Adipocyte (in vitro differentiated cells): ENCODE results near the gene PTPN6.

ENCODE experiments used
- DNase-seq: peaks from one replicate; pipeline ENCODE4 v3.0.0-alpha.2; 2015; ENCODE audit warnings: low read depth
- H3K27me3 ChIP-seq: replicated peaks from 2 replicates; pipeline ENCODE4 v1.7.0; 2013; ENCODE audit warnings: mild to moderate bottlenecking, low read length, moderate library complexity; ENCODE audit not compliant: control insufficient read depth, insufficient read depth
- H3K36me3 ChIP-seq: 2 replicates; pipeline ENCODE4 v1.7.0; 2013; ENCODE audit warnings: low read length, mild to moderate bottlenecking, moderate library complexity; ENCODE audit not compliant: control insufficient read depth, insufficient read depth, severe bottlenecking
- H3K4me1 ChIP-seq: 2 replicates; pipeline ENCODE4 v1.7.0; 2013; ENCODE audit warnings: mild to moderate bottlenecking, low read length, moderate library complexity; ENCODE audit not compliant: control insufficient read depth, insufficient read depth
- H3K4me3 ChIP-seq: 2 replicates; pipeline ENCODE4 v1.7.0; 2013; ENCODE audit warnings: mild to moderate bottlenecking, low read length, moderate library complexity
- H3K9ac ChIP-seq: 2 replicates; pipeline ENCODE4 v1.7.0; 2013; ENCODE audit warnings: mild to moderate bottlenecking, low read length, moderate library complexity
- H3K9me3 ChIP-seq: 2 replicates; pipeline ENCODE4 v1.7.0; 2013; ENCODE audit warnings: mild to moderate bottlenecking, low read length, moderate library complexity; ENCODE audit not compliant: control insufficient read depth

PTPN6 gene

DNA sequence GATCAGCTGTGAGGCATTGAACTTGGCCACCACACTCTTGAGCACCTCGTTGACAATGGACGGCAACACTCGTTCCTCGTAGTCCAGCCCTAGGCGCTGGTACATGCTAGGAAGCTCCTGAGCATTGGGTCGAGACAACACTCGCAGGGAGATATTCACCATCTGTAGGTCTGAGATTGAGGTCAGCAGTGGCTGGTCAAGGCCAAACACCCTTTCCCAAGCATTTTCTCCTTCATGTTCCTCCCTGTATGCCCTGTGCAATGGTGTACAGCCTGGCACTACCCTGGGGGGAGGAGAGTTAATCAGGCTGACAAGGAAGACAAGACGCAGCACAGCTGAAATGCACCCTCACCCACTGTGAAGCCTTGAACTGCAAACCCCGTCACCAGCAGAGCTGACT lies 17.3 kb downstream of the PTPN6 start:
- H3K36me3 ChIP-seq: peaks cover 45% of the 10 kb centered on the region
- H3K4me3 ChIP-seq: peak overlapping the region; percentile 95

DNA sequence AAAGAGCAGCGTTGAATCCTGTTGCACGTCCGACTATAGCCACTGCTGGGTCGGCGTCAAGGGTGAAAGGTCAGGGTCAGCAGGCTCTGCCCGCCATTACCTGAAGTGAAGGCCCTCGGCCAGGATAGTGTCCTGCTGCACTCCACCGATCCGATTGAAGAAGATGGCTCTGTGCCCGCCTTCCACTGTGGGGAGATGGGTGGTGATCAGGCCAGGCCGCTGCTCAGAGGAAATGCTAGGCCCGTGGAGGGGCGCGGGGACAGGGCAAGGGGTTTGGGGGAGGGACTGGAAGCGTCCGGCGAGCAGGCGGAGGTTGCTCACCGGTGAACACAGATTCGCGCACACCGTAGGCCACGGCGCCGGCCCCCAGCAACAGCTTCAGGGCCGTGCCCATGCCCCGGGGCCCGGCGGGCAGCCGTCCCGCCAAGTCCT lies 19.0 kb downstream of the PTPN6 start:
- Histone ChIP-seq H3K27me3 (no peaks in the 10 kb centered on the region), H3K9me3 (no peaks in the 10 kb centered on the region), H3K4me3 (peak overlapping the region; percentile 95), H3K9ac (peak overlapping the region; percentile 99), H3K4me1 (peaks cover 31% of the 10 kb centered on the region), H3K36me3 (peaks cover 51% of the 10 kb centered on the region)
- DNase-seq: no peak

More for the DNA sequence above, 17.3 kb downstream of the PTPN6 start:
- no peak for DNase-seq
- H3K9ac ChIP-seq: peak overlapping the region; percentile 99
- no peaks in the 10 kb centered on the region for H3K27me3 ChIP-seq
- H3K9me3 ChIP-seq: no peaks in the 10 kb centered on the region
- peaks cover 31% of the 10 kb centered on the region for H3K4me1 ChIP-seq

DNA sequence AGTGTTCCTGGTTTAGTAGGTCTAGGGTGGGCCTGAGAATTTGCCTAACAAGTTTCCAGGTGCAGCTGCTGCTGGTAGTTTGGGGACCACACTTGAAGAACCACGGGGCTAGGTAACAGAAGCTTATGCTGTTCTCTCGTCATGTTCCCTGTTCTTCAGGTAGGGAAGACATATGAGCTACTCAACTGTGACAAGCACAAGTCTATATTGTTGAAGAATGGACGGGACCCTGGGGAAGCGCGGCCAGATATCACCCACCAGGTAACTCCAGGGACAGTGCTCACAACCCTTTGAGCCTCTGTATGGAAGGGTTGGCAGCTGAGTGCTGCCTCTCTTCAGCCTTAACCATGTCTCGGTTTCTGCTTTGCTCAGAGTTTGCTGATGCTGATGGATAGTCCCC lies 23.0 kb downstream of the PTPN6 start:
- Histone ChIP-seq H3K9ac (no peak overlapping the region), H3K36me3 (peaks cover 52% of the 10 kb centered on the region), H3K9me3 (no peaks in the 10 kb centered on the region), H3K4me3 (no peak overlapping the region), H3K4me1 (peaks cover 13% of the 10 kb centered on the region), H3K27me3 (no peaks in the 10 kb centered on the region)
- no peak for DNase-seq

DNA sequence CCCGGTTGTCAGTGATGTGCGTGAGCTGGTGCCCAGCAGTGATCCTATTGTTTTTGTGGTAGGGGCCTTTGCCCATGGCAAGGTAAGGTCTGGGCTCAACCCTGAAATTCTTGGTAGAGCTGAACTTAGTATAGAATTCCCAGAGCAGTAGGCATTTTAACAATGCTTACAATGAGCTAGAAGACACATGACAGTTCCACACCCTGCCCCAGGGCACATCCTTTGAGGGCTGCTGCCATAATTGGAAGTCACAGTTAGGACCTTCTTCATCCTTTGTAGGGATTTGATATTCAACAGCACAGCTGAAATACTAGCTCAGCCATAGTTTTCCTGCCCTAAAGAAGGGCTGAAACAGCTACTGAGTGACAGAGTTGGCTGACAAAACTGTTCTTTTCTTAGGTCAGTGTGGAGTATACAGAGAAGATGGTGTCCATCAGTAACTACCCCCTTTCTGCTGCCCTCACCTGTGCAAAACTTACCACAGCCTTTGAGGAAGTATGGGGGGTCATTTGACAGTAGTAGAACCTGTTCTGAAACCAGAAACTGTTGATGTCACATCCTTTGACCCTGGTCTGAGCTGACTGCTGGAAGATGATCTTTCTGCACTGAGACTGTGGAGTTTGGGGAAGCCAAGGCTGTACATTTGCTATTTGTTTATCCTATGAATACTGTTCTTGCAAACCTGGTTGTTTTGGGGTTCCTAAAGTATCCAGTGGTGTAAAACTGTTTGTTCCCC lies 24.3 kb downstream of the PTPN6 start:
- Histone ChIP-seq H3K9ac (no peak overlapping the region), H3K36me3 (peaks cover 65% of the 10 kb centered on the region), H3K4me1 (peaks cover 11% of the 10 kb centered on the region), H3K9me3 (no peaks in the 10 kb centered on the region), H3K4me3 (no peak overlapping the region), H3K27me3 (no peaks in the 10 kb centered on the region)
- no peak for DNase-seq

DNA sequence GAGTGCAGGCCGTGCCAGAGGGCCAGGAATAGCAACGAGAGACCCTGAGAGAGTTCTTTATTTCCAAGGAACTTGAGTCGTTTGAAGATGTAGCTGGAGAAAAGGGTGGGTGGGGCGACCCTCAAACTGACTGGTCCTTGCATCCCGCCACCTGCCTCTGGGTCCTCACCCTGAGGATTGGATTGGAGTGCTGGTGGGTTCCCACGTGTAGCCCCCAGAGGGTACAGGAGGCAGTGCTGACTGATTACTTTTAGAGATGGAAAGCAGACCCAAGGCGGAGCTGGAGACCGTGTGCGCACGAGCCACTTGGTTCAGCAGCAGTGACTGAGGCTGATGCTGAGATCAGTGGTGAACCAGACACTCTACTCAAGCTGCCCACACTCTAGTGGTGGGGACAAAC lies 26.5 kb downstream of the PTPN6 start:
- Histone ChIP-seq H3K27me3 (no peaks in the 10 kb centered on the region), H3K9ac (no peak overlapping the region), H3K9me3 (no peaks in the 10 kb centered on the region), H3K36me3 (peaks cover 87% of the 10 kb centered on the region), H3K4me3 (no peak overlapping the region), H3K4me1 (peaks cover 12% of the 10 kb centered on the region)
- no peak for DNase-seq

DNA sequence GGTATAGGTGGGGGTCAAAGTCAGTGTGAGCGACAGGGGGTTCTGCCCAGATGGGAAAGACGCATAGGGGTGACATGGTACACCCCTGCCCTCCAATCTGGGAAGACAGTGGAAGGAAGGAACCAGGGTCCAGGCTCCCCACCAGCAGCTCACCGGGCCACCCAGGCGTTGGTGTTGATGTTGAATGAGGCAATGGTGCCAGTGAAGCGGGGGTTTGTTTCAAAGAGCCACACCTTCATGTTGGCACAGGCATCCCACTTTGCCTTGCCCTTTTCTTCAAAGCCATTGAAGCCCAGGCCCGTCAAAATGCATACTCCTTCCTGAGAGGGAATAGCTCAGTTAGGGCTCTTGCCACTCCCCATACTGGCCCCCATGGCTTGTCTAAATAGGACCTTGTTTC lies 27.0 kb downstream of the PTPN6 start:
- H3K27me3 ChIP-seq: no peaks in the 10 kb centered on the region
- DNase-seq: no peak
- H3K9me3 ChIP-seq: no peaks in the 10 kb centered on the region
- peaks cover 92% of the 10 kb centered on the region for H3K36me3 ChIP-seq
- H3K4me1 ChIP-seq: peaks cover 12% of the 10 kb centered on the region
- H3K4me3 ChIP-seq: no peak overlapping the region
- no peak overlapping the region for H3K9ac ChIP-seq

DNA sequence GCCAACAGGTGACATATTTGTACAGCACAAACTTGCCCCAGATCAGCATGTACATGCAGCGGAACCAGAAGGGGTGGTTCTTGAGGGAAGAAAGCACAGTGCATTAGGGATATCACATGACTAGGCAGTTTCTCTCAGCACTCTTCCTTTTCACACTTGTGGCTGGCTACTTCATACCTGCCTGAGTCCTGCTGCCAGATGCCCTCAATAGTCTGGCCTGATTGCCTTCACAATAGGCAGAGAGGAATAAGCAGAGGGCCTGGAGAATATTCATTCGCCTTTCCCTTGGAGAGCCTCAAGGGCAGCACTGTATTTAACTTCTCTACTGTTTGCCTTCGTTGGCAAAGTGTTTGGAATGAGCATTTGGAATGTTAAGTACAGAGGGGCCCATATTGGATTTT lies 27.5 kb downstream of the PTPN6 start:
- DNase-seq: no peak
- Histone ChIP-seq H3K9ac (no peak overlapping the region), H3K9me3 (no peaks in the 10 kb centered on the region), H3K4me1 (peaks cover 12% of the 10 kb centered on the region), H3K4me3 (no peak overlapping the region), H3K27me3 (no peaks in the 10 kb centered on the region), H3K36me3 (peaks cover 96% of the 10 kb centered on the region)

DNA sequence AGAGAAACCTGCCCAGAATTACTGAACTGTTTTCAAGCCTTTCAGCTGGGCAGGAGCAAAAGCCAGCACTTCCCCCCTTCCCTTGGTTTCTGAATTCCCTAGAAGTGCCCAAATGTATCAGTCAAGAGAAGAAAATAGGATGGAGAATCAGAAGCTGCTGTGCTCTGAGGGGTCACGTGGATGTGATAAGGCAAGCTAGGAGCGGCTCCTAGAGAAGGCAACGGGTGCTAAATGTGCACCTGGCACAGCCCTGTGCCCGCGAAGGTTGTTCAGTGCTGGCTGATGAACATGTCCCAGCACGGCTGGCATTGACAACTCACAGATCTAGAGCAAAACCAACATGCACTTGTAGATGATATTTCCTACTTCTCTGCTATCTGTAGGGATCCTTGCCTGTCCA lies 27.9 kb downstream of the PTPN6 start:
- Histone ChIP-seq H3K36me3 (peaks cover 100% of the 10 kb centered on the region), H3K9ac (no peak overlapping the region), H3K4me1 (peaks cover 12% of the 10 kb centered on the region), H3K4me3 (no peak overlapping the region), H3K9me3 (no peaks in the 10 kb centered on the region), H3K27me3 (no peaks in the 10 kb centered on the region)
- DNase-seq: no peak

DNA sequence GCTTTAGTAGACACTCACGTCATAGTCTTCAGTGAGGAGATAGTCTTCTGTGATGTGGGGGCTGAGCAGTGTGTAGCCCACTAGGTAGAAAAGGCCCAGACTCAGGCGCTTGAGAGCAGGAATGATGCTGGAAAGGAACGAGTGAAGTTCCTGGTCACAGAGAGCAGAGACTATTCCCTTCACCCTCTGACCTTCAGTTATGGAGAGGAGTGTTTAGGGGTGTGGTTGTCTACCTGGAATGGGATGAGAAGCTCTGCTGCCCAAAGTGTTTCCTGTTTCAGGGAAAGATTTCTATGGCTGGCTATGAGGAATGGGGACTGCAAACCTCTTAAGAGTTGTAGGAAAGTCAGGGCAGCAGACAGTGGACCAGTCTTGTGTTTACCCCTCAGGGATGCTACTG lies 28.3 kb downstream of the PTPN6 start:
- no peaks in the 10 kb centered on the region for H3K9me3 ChIP-seq
- peaks cover 99% of the 10 kb centered on the region for H3K36me3 ChIP-seq
- no peak overlapping the region for H3K4me3 ChIP-seq
- H3K9ac ChIP-seq: no peak overlapping the region
- H3K4me1 ChIP-seq: peaks cover 12% of the 10 kb centered on the region
- no peak for DNase-seq
- H3K27me3 ChIP-seq: no peaks in the 10 kb centered on the region

DNA sequence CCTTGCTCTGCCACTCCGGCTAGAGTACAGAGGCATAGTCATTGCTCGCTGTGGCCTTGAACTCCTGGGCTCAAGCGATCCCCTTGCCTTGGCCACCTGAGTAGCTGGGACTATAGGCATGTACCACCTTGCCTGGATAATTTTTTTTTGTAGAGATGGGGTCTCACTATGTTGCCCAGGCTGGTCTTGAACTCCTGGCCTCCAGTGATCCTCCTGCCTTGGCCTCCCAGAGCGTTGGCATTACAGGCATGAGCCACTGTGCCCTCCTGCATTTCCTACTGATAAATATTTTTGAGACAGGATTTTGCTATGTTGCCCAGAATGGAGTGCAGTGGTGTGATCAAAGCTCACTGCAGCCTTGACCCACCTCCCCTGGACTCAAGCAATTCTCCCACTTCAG lies 28.9 kb downstream of the PTPN6 start:
- Histone ChIP-seq H3K9me3 (no peaks in the 10 kb centered on the region), H3K4me3 (no peak overlapping the region), H3K4me1 (peaks cover 12% of the 10 kb centered on the region), H3K27me3 (no peaks in the 10 kb centered on the region), H3K9ac (peak overlapping the region; percentile 18), H3K36me3 (peaks cover 93% of the 10 kb centered on the region)
- DNase-seq: no peak

DNA sequence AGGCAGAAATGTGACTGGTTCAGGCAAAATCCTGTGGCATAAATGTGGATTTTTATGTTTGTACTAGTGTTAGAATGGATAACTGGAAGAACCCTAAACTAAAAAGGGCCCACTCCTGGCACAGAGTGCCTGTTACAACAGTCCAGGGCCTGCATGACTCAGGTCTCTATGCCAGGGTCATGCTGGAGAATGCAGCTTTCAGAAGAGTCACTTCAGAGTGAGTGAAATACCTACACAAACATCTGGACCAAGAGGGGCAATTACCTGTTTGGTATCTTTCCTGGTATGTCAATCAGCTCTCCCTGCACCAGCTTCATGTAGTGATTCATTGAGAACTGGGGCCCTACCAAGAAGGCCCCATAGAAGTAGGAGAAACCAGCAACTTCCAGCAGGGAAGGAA lies 29.6 kb downstream of the PTPN6 start:
- peaks cover 89% of the 10 kb centered on the region for H3K36me3 ChIP-seq

More for the DNA sequence above, 29.6 kb downstream of the PTPN6 start:
- no peak for DNase-seq
- H3K4me1 ChIP-seq: peaks cover 12% of the 10 kb centered on the region
- H3K4me3 ChIP-seq: no peak overlapping the region
- peak overlapping the region; percentile 18 for H3K9ac ChIP-seq
- H3K27me3 ChIP-seq: no peaks in the 10 kb centered on the region
- no peaks in the 10 kb centered on the region for H3K9me3 ChIP-seq
